ENCODE measurements around the gene ARFGAP1.
"Not testable (repeated sequence)": the region's sequence is repeated elsewhere in the genome, so short reads cannot be mapped to it uniquely, and the experiment has no call there.

Gene ARFGAP1

GRCh38 chr20:63322146-63322932 lies 49.7 kb downstream of the ARFGAP1 start:
- no peak for DNase-seq

GRCh38 chr20:63322933-63323273 lies 50.3 kb downstream of the ARFGAP1 start:
- no peak for DNase-seq

- DNase-seq: no peak
These were observed 50.9 kb downstream of the ARFGAP1 start for GRCh38 chr20:63323357-63323981.

GRCh38 chr20:63325021-63325471 lies 52.4 kb downstream of the ARFGAP1 start:
- DNase-seq: no peak

GRCh38 chr20:63325554-63326313 lies 53.1 kb downstream of the ARFGAP1 start:
- DNase-seq: no peak

GRCh38 chr20:63326314-63327230 lies 54.0 kb downstream of the ARFGAP1 start:
- no peak for DNase-seq

GRCh38 chr20:63327231-63327745 lies 54.7 kb downstream of the ARFGAP1 start:
- no peak for DNase-seq

GRCh38 chr20:63328026-63328700 lies 55.5 kb downstream of the ARFGAP1 start:
- DNase-seq: no peak

GRCh38 chr20:63328718-63329275 lies 56.2 kb downstream of the ARFGAP1 start:
- no peak for DNase-seq

GRCh38 chr20:63329331-63330083 lies 56.9 kb downstream of the ARFGAP1 start:
- DNase-seq: no peak

- DNase-seq: no peak
These were observed 57.6 kb downstream of the ARFGAP1 start for GRCh38 chr20:63330084-63330760.

- no peak for DNase-seq
These were observed 58.3 kb downstream of the ARFGAP1 start for GRCh38 chr20:63330940-63331339.

- no peak for DNase-seq
These were observed 59.3 kb downstream of the ARFGAP1 start for GRCh38 chr20:63331741-63332400.

GRCh38 chr20:63332488-63333240 lies 60.1 kb downstream of the ARFGAP1 start:
- no peak for DNase-seq

- DNase-seq: no peak
These were observed 60.7 kb downstream of the ARFGAP1 start for GRCh38 chr20:63333241-63333836.

GRCh38 chr20:63334356-63334755 lies 61.7 kb downstream of the ARFGAP1 start:
- DNase-seq: no peak

- not testable (repeated sequence) for DNase-seq
These were observed 62.4 kb downstream of the ARFGAP1 start for GRCh38 chr20:63335060-63335459.

- DNase-seq: no peak
These were observed 63.1 kb downstream of the ARFGAP1 start for GRCh38 chr20:63335711-63336110.
